Activated CD8-positive, alpha-beta T cell treated with anti-CD3 and anti-CD28 coated beads for 36 hours (primary cell): ENCODE results near the gene IP6K1. TPM values are rescaled to one million over a fixed set of nuclear protein-coding genes. Genes with fewer than 3 reads are reported as not detected.
"Not testable (repeated sequence)": the region's sequence is repeated elsewhere in the genome, so short reads cannot be mapped to it uniquely, and the experiment has no call there.

Source experiments
- ATAC-seq: fragments of 200-7000 bp; cut with Tn5 transposase; one replicate; pipeline ENCODE4 v1.10.0; 2021; ENCODE audit warnings: mild to moderate bottlenecking, moderate library complexity
- CTCF ChIA-PET: fragments of 350-600 bp; sonication (Branson Sonifier 250); formaldehyde crosslinking; loops from one replicate; lab custom pipeline; 2021; ENCODE audit warnings: antibody characterized with exemption; lab: Charles Lee
- POLR2A ChIA-PET: fragments of 350-600 bp; sonication (Branson Sonifier 250); formaldehyde crosslinking; loops from one replicate; lab custom pipeline; 2021; ENCODE audit warnings: antibody characterized with exemption; lab: Charles Lee
- DNase-seq: peaks from one replicate; pipeline ENCODE4 v3.0.0-alpha.2; 2020
- H3K27ac Mint-ChIP-seq: one replicate; pipeline ENCODE4 v1.8.0; 2021; ENCODE audit warnings: mild to moderate bottlenecking, mixed read lengths
- H3K27me3 Mint-ChIP-seq: one replicate; pipeline ENCODE4 v1.8.0; 2021; ENCODE audit warnings: mixed read lengths
- H3K36me3 Mint-ChIP-seq: one replicate; pipeline ENCODE4 v1.8.0; 2021; ENCODE audit warnings: low read depth, mixed read lengths
- H3K4me1 Mint-ChIP-seq: one replicate; pipeline ENCODE4 v1.8.0; 2021; ENCODE audit warnings: low read depth, mixed read lengths
- H3K4me3 Mint-ChIP-seq: one replicate; pipeline ENCODE4 v1.8.0; 2021; ENCODE audit warnings: mild to moderate bottlenecking, moderate library complexity, mixed read lengths
- H3K9me3 Mint-ChIP-seq: one replicate; pipeline ENCODE4 v1.8.0; 2021; ENCODE audit warnings: mixed read lengths
- intact Hi-C: fragments of 100-400 bp; cut with micrococcal nuclease; formaldehyde crosslinking; loops from one replicate; pipeline ENCODE4 v1.10.0; 2022
- total RNA-seq, 2 experiments: library from RNA; stranded (reverse); gene quantifications; one replicate each; pipeline ENCODE4 v1.2.3, GENCODE V29; 2021
- TF ChIP-seq, protein P1 (sequence below): fragments of 200-600 bp; IDR thresholded peaks from one replicate; pipeline ENCODE4 v1.8.0; 2022; ENCODE audit warnings: antibody characterized with exemption, mild to moderate bottlenecking

The IP6K1 gene
- total RNA-seq, 2 experiments from 2014 or later = 23.5 to 24.2 TPM

DNA sequence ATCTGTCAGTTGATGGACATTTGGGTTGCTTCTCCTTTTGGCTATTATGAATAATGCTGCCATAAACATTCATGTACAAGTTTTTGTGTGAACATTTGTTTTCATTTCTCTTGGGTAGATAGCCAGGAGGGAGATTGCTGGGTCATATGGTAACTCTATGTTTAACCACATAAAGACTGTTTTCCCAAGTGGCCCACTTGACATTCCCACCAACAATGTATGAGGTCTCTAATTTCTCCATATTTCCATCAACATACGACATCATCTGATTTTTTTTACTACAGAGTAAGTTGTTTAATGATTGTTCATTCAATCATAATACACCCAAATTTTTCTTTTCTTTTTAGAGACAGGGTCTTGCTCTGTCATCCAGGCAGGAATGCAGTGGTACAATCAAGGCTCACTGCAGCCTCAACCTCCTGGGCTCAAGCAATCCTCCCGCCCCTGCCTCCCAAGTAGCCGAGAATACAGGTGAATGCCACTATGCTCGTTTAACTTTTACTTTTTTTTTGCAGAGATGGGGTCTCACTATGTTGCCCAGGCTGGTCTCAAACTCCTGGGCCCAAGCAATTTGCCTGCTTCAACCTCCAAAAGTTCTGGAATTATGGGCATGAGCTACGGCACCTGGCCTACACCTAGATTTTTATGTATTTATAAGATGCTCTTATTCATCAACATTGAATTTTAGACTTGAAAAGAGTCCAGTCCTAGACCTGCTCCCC is 6.8 kb downstream of the IP6K1 start:
- Mint-ChIP-seq H3K27ac (no peak overlapping the region), H3K27me3 (no peaks in the 10 kb centered on the region), H3K36me3 (peaks cover 27% of the 10 kb centered on the region), H3K4me3 (no peak overlapping the region), H3K4me1 (peaks cover 38% of the 10 kb centered on the region), H3K9me3 (no peaks in the 10 kb centered on the region)
- DNase-seq (no peak), ATAC-seq (no peak)
- TF ChIP-seq, protein P1, sequence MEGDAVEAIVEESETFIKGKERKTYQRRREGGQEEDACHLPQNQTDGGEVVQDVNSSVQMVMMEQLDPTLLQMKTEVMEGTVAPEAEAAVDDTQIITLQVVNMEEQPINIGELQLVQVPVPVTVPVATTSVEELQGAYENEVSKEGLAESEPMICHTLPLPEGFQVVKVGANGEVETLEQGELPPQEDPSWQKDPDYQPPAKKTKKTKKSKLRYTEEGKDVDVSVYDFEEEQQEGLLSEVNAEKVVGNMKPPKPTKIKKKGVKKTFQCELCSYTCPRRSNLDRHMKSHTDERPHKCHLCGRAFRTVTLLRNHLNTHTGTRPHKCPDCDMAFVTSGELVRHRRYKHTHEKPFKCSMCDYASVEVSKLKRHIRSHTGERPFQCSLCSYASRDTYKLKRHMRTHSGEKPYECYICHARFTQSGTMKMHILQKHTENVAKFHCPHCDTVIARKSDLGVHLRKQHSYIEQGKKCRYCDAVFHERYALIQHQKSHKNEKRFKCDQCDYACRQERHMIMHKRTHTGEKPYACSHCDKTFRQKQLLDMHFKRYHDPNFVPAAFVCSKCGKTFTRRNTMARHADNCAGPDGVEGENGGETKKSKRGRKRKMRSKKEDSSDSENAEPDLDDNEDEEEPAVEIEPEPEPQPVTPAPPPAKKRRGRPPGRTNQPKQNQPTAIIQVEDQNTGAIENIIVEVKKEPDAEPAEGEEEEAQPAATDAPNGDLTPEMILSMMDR = no peak
- ChIA-PET POLR2A (no interaction called here), CTCF (interaction anchor here (0.8 to 1.0 kb wide), 2 partner anchors 60 to 239 kb away, joined by 3 to 4 read pairs; no protein-coding TSS in a partner anchor)
- intact Hi-C loops = no loop called here

DNA sequence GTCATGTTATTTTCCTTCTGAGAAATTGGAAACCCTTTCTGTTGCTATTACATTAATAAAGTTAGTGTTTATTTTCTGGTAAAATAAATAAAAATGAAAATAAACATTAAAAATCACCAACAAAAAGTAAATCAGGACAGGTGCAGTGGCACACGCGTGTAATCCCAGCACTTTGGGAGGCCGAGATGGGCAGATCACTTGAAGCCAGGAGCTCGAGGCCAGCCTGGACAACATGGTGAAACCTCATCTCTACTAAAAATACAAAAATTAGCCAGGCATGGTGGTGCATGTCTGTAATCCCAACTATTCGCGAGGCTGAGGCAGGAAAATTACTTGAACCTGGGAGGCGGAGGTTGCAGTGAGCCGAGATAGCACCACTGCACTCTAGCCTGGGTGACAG is 10.2 kb downstream of the IP6K1 start:
- H3K27me3 Mint-ChIP-seq, intact Hi-C loops, H3K27ac Mint-ChIP-seq, POLR2A ChIA-PET, H3K9me3 Mint-ChIP-seq, H3K4me3 Mint-ChIP-seq, DNase-seq, ATAC-seq: not testable (repeated sequence)
- Mint-ChIP-seq H3K4me1 (peaks cover 38% of the 10 kb centered on the region), H3K36me3 (peaks cover 19% of the 10 kb centered on the region)
- CTCF ChIA-PET = interaction anchor here (1.7 kb wide), 1 partner anchor 63 kb away, joined by 5 read pairs; no protein-coding TSS in a partner anchor

DNA sequence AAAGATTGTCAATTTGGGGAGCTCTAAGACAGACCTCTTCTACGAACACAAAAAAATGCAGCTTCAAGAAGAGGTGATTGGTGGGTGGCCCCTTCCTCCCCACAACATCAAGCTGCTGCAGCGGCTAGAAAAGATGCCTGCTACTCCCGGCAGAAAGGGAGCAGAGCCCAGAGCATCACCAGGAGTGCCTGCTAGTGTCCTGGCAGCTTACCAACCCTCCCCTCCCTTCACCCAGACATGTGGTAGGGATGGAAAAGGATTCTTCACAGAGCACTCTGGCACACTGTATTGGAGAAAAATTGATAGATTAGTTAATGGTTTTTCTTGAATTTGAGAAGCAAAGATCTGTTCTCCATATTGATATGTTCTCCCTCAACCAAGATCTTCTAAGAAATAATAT is 10.8 kb downstream of the IP6K1 start:
- no peaks in the 10 kb centered on the region for H3K9me3 Mint-ChIP-seq
- CTCF ChIA-PET = interaction anchor here (0.6 to 1.7 kb wide), 2 partner anchors 27 to 64 kb away, joined by 3 to 5 read pairs; partner anchors contain the start of gene INKA1

DNA sequence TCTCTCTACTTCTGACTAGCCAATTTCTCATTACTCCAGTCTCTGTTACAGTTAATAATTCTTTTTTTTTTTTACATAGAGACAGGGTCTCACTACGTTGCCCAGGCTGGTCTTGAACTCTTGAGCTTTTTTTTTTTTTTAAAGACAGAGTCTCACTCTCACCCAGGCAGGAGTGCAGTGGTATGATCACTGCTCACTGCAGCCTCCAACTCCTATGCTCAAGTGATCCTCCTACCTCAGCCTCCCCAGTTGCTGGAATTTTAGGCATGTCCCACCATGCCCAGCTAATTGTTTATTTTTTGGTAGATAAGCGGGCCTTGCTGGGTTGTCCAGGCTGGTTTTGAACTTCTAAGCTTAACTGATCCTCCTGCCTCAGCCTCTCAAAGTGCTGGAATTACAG is 13.6 kb downstream of the IP6K1 start:
- Mint-ChIP-seq H3K4me1 (peaks cover 40% of the 10 kb centered on the region), H3K36me3 (peaks cover 14% of the 10 kb centered on the region), H3K4me3 (no peak overlapping the region), H3K9me3 (no peaks in the 10 kb centered on the region), H3K27ac (no peak overlapping the region), H3K27me3 (no peaks in the 10 kb centered on the region)
- DNase-seq (no peak), ATAC-seq (no peak)
- POLR2A ChIA-PET = interaction anchor here (1.7 to 1.9 kb wide), 2 partner anchors 13 to 14 kb away, joined by 6 to 8 read pairs; partner anchors contain the start of gene IP6K1
- intact Hi-C loops = no loop called here
- CTCF ChIA-PET = no interaction called here
- TF ChIP-seq, protein P1 = no peak

More for the DNA sequence above, 10.8 kb downstream of the IP6K1 start:
- DNase-seq = no peak
- Mint-ChIP-seq H3K27me3 (no peaks in the 10 kb centered on the region), H3K27ac (no peak overlapping the region), H3K4me1 (peaks cover 37% of the 10 kb centered on the region), H3K4me3 (no peak overlapping the region), H3K36me3 (peaks cover 19% of the 10 kb centered on the region)
- intact Hi-C loops = no loop called here
- POLR2A ChIA-PET = no interaction called here
- TF ChIP-seq, protein P1 = no peak
- ATAC-seq = no peak

DNA sequence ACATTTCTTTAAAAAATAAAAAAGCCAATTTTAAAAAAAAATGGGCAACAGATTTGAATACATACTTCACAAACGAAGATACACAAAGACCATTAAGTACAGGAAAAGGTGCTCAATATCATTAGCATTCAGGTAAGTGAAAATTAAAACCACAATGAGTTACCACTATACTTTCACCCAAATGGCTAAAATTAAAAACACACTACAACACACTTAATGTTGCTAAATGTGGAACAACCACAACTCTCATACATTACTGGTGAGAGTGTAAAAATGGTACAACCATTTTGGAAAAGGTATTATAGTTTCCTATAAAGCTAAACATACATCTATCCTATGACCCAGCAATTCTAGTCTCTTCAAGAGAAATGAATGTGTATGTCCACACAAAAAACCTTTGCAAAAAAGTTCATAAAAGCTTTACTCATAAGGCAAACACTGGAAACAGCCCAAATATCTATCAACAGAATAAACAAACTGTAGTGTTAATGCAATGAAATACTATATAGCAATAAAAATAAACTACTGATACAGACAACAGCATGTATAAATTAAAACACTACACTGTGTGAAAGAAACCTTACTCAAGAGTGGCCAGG is 14.9 kb downstream of the IP6K1 start:
- Mint-ChIP-seq H3K36me3 (peaks cover 8% of the 10 kb centered on the region), H3K4me1 (peaks cover 36% of the 10 kb centered on the region), H3K4me3 (no peak overlapping the region), H3K9me3 (no peaks in the 10 kb centered on the region), H3K27ac (no peak overlapping the region), H3K27me3 (no peaks in the 10 kb centered on the region)
- CTCF ChIA-PET = interaction anchor here (1.4 to 1.7 kb wide), 2 partner anchors 32 to 68 kb away, joined by 3 to 8 read pairs; partner anchors contain the start of gene INKA1
- POLR2A ChIA-PET = no interaction called here
- ATAC-seq (no peak), DNase-seq (no peak)
- intact Hi-C loops = no loop called here
- TF ChIP-seq, protein P1 = no peak
